Embryonic facial prominence (tissue), 1 donor: ENCODE data around the gene MRPS15.
"Not testable (repeated sequence)": the region's sequence is repeated elsewhere in the genome, so short reads cannot be mapped to it uniquely, and the experiment has no call there.

ENCODE experiments used
- DNase-seq: peaks from one replicate; pipeline ENCODE4 v3.0.0-alpha.2; 2016; ENCODE audit errors: extremely low spot score

Gene MRPS15

DNA sequence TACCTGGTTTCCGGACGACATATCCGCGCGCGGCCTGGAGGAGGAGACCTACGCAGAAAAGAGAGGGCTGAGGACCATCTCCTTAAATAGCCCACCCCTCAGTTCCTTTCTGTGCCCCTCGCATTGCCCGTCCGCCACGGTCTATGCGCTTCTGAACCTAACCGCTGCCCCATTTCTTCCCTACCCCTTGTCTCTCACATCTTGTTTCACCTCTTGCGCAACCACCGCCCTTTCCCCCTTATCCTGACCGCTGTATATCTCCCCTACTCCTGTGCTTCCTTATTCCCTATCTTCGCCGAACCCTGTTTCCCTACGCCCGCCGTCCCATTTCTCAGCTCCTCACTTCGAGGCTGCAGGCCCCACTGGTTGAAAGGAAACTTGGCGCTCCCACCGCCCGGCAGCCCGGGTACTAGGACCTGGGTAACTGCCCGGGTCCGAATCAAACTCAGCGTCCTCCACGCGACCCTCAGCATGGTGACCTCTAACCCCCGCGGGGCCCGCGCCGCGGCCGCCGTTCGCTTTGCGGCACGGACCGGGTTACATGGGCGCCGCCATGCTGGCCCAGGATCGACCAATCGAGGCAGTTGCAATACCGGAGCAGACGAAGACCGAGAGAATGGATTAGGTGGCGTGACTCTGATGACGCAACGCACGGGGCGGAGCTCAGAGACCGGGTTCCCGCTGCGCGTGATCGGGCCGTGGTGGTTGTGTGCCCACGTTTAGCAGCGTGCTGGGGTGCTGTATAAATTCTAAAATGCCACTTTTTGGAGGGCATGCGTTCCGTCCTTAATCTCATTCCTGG is at the start of gene MRPS15:
MRPS15 (minus strand) TSS at position 582 of the 802 bp plus-strand sequence; CDS start at position 473, 109 bp downstream.
- peak; percentile 95 for DNase-seq

DNA sequence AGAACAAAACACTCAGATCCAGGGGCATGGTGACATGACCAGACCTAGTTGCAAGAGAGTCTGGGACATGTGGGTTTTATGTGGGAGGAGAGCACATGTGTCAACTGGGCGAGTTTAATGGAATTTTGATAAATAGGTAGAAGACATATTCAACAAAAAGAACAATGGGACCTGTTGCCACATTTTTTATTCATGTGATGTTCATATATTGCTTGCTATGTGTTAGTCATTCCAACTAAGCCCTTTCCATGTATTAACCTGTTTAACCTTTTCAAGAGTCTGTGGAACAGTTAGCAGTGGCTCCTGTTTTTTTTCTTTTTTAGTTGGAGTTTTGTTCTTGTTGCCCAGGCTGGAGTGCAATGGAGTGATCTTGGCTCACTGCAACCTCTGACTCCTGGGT is 48.7 kb upstream of the MRPS15 start:
- DNase-seq = no peak

- no peak for DNase-seq
Measured at GRCh38 chr1:36511804-36512798, 47.9 kb upstream of the MRPS15 start.

DNA sequence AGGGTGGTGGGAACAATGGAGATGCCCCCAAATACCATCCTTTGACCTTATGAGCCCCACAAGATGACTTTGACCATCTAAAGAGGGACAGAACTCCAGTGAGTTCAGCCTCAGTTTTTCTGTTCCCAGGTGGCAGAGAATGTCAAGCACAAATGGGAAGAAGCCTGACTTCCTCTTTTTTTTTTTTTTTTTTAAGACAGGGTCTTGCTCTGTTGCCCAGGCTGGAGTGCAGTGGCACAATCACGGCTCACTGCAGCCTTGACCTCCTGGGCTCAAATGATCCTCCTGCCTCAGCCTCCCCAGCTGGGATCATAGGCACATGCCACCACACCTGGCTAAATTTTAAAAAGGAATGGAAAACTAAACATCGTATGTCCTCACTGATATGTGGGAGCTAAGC is 47.0 kb upstream of the MRPS15 start:
- DNase-seq = not testable (repeated sequence)

GRCh38 chr1:36510418-36510817 is 46.2 kb upstream of the MRPS15 start:
- no peak for DNase-seq

DNA sequence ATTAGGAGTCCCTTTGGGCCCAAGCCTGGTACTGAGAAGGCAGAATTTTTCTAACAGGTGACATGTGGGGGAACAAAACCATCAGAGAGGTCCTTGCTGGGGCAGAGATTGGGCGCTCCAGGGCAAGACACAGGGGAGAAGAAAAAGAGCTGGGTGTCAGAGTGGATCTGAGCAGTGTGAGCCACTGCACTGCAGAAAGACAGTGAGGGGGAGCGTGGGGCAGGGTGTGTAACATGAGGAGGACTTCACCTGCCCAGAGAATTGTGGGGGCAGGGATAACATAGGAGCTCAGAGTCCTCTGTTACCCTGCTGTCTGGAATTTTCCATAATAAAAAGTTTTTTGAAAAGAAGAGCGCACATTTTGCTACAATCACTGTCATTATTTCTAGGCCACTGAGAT is 44.1 kb upstream of the MRPS15 start:
- no peak for DNase-seq

DNA sequence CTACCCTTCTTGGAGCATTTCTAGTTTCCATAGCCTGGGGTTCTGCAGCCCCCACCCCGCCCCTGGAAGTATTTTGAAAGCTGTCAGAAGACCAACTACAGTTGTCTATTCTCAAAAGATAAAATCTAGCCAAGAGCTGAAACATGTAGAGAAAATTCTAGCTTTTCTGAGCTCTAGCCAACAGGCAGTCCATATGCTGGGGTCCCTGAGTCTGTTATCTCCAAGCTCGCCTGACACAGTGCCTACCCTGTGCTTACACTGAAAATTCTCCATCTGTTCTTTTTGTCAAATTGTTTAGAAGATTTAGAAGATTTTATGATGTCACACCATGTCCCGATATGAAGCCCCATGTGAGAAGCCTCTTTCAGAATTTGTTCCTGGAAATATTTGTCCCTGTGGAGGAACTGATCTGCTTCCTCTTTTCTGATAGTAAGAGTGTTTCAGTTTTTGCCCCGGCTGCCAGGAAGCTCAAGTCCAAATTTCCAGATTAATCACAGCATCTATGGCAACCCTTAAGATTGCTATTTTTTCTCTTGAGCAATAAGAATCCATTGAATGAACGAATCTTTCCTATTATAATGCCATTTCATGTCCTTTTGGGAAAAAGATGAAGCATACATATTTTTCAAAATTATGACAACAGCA is 42.2 kb upstream of the MRPS15 start:
- no peak for DNase-seq

DNA sequence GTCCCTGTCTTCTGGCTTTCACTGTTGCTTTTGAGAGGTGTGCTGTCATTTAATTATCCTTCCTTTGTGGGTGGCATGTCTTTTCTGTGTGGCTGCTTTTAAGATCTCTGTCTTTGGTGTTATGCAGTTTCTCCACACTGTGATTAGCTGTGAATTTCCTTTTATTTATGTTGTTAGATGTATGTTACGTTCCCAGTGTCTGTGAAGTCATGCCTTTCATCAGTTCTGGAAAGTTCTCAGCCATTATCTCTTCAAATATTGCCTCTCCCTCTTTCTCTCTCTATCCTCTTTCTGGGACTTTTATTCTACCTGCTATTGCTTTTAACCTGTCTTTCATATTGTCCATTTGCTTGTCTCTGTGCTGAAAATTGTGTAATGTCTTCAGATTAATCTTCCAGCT is 39.5 kb upstream of the MRPS15 start:
- no peak for DNase-seq

GRCh38 chr1:36503159-36503558 is 39.0 kb upstream of the MRPS15 start:
- DNase-seq = no peak

GRCh38 chr1:36502616-36503015 is 38.4 kb upstream of the MRPS15 start:
- no peak for DNase-seq

GRCh38 chr1:36501911-36502310 is 37.7 kb upstream of the MRPS15 start:
- not testable (repeated sequence) for DNase-seq

DNA sequence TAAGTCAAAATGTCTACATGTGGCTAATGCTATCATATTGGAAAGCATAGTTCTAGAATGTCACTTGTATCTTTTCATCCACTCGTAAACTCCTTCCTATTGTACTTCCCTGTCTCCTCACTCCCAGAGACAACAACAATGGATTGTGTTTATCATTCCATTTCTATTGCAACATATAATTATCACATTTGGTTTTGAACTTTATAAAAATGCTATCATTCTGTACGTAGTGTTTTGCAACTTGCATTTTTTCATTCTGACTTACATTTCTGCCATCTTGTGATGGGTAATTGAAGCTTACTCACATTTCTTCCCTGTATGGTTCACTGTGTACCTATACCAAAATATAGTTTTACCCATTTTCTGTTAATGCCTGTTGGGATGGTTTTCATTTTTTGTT is 33.0 kb upstream of the MRPS15 start:
- no peak for DNase-seq

DNA sequence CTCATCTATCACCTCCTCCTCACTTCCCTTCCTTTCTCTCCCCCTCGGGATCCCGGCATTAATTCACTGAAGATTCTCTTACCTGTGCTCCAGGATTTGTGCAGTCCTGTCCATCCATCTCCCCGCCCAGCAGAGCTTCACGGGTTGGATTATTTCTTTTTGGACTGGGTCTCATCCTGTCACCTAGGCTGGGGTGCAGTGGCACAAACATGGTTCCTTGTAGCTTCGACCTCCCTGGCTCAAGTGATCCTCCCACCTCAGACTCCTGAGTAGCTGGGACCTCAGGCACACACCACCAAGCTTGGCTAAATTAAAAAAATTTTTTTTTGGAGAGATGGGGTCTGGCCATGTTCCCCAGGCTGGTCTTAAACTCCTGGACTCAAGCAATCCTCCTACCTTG is 30.8 kb upstream of the MRPS15 start:
- no peak for DNase-seq

- no peak for DNase-seq
Measured at GRCh38 chr1:36493524-36493923, 29.3 kb upstream of the MRPS15 start.

- no peak for DNase-seq
Measured at GRCh38 chr1:36492491-36492890, 28.3 kb upstream of the MRPS15 start.

DNA sequence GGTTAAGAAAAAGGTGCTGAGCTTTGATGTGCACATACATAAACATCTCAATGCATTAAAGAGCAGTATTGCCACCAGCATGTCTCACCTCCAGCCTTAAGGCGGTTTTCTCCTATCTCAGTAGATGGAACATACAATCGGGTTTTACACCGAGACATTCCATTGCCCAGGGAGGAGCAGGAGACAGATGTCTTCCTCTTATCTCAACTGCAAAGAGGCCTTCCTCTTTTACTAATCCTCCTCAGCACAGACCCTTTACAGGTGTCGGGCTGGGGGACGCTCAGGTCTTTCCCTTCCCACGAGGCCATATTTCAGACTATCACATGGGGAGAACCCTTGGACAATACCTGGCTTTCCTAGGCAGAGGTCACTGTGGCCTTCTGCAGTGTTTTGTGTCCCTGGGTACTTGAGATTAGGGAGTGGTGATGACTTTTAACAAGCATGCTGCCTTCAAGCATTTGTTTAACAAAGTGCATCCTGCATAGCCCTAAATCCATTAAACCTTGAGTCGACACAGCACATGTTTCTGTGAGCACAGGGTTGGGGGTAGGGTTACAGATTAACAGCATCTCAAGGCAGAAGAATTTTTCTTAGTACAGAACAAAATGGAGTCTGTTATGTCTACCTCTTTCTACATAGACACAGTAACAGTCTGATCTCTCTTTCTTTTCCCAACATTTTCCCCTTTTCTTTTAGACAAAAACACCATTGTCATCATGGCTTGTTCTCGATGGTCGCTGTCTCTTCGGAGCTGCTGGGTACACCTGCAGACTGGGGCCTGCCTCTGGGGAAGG is 25.3 kb upstream of the MRPS15 start:
- not testable (repeated sequence) for DNase-seq

- DNase-seq = no peak
Measured at GRCh38 chr1:36487906-36488305, 23.7 kb upstream of the MRPS15 start.

DNA sequence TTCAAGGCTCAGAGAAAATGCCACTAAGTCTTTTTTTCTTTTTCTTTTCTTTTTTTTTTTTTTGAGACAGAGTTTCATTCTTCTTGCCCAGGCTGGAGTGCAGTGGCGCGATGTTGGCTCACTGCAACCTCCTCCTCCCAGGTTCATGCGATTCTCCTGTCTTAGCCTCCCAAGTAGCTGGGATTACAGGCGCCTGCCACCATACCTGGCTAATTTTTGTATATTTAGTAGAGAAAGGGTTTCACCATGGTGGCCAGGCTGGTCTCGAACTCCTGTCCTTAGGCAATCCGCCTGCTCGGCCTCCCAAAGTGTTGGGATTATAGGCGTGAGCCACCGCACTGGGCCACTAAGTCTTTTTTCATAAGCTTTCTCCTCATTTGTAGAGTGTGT is 23.1 kb upstream of the MRPS15 start:
- not testable (repeated sequence) for DNase-seq

DNA sequence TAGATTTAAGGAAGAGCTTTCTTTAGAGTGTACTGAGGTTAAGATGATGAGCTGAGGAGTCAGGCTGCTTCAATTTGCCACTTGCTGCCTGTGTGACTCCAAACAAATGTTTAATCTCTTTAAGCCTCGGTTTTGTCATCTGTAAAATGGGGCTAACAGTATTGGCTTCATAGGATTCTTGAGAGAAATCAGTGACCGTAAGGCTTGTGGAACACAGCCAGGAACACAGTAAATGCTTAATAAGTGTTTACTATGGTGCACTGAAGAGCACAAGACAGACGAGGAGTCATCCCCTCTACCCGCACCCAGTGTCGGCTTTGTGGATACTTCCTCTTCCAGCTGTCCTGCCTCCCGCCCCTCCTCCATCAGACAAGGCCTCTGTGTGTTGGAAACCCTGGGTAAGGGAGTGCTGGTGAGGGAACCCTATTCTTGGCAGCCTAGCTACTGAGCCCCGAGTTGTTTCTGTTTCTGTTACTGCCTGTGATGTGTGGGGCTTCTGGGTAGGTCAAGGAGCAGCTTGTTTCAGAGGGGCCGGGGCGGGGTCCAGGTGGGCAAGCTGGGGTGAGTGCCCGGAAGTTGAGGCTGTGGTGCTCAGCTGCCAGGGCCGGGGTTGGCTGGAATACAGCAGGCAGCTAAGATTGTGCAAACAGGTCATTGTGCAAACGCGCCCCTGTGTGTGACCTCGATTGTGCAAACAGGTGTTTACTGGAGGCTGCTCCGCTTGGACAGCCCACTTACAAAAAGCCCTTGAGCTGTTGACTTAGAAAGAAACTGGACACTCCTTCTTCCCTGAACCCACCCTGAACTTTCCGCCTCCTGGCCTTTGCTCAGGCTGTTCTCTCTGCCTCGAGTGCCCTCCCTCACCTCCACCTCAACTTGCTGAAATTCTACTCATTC is 22.5 kb upstream of the MRPS15 start:
- no peak for DNase-seq

GRCh38 chr1:36486093-36486438 is 21.9 kb upstream of the MRPS15 start:
- no peak for DNase-seq
